Stimulated activated CD4-positive, alpha-beta T cell treated with anti-CD3 and anti-CD28 coated beads, Interleukin-12 subunit alpha, Interleukin-12 subunit beta, amount 100 ng/mL, for 24 hours (primary cell): Measurements from ENCODE around the gene ALG10.
"Not testable (repeated sequence)": the region's sequence is repeated elsewhere in the genome, so short reads cannot be mapped to it uniquely, and the experiment has no call there.

ENCODE experiments used
- DNase-seq, 2 experiments: peaks; one replicate each; pipeline ENCODE4 v3.0.0-alpha.2; 2020; ENCODE audit warnings: low read depth in 2 of 2

The ALG10 gene, protein sequence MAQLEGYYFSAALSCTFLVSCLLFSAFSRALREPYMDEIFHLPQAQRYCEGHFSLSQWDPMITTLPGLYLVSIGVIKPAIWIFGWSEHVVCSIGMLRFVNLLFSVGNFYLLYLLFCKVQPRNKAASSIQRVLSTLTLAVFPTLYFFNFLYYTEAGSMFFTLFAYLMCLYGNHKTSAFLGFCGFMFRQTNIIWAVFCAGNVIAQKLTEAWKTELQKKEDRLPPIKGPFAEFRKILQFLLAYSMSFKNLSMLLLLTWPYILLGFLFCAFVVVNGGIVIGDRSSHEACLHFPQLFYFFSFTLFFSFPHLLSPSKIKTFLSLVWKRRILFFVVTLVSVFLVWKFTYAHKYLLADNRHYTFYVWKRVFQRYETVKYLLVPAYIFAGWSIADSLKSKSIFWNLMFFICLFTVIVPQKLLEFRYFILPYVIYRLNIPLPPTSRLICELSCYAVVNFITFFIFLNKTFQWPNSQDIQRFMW

DNA sequence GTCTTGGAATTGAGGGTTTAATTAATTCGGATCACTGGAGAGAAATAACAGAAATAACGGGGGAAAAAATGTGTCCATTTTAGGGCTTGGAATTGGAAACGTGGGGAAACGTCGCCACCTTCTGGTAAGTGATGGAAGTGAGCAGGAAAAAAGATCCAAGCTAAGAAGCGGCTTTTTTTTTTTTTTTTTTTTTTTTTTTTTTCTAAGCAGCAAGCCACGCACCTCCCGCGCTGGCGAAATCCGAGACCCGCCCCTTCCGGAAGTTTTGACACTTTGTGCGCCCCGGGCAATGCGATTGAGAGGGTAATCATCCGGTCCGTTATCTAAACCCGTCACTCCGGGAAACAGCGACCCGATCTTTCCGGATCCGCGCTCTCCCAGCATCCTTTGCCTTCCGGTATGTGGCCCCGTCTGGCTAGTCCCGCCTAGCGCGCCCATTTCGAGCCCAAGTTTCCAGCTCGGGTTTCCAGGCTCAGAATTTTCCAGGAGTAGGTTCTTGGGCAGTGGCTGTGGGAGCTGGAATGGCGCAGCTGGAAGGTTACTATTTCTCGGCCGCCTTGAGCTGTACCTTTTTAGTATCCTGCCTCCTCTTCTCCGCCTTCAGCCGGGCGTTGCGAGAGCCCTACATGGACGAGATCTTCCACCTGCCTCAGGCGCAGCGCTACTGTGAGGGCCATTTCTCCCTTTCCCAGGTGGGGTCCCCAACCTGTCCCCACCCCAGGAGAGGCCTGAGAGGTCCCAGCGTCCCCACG is at the start of gene ALG10:
TSS of gene ALG10 (plus strand) at position 418 of the 752 bp plus-strand sequence. CDS start at position 522, 104 bp downstream.
- DNase-seq: peak; percentile 92 to 94

DNA sequence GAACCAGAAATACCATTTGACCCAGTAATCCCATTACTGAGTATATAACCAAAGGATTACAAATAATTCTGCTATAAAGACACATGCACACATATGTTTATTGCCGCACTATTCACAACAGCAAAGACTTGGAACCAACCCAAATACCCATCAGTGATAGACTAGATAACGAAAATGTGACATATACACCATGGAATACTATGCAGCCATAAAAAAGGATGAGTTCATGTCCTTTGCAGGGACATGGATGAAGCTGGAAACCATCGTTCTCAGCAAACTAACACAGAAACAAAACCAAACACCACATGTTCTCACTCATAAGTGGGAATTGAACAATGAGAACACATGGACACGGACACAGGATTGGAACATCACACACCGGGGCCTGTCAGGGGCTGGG is 49.4 kb upstream of the ALG10 start:
- not testable (repeated sequence) for DNase-seq

GRCh38 chr12:33977887-33978286 is 44.4 kb upstream of the ALG10 start:
- DNase-seq: no peak

DNA sequence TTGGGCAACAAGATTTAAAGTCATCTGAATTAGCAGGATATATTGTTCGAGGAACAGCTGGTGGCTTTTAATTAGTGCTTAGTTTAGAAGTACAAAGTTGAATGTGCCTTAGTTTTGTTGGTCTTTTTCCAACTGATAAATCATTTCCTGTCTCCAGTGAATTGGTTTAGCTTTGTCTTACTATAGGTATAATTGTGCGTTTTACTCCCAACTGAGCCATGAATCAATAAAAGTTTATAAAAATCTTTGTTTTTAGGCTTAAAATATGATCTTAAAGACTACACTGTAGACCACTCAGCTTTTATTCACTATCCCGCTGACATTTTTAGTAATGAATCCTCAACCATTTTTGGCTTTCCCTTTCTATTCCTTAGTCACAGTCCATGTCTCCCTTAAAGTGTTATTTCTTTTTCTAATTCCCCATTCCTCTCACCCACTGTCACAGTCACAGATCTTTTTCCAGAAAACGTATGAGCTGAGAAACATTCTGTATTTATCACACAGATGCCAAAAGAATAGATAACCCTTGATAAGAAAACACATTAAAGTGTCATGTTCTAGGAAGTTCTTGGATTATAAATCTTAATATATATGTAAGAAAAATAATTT is 34.0 kb upstream of the ALG10 start:
- DNase-seq: no peak

DNA sequence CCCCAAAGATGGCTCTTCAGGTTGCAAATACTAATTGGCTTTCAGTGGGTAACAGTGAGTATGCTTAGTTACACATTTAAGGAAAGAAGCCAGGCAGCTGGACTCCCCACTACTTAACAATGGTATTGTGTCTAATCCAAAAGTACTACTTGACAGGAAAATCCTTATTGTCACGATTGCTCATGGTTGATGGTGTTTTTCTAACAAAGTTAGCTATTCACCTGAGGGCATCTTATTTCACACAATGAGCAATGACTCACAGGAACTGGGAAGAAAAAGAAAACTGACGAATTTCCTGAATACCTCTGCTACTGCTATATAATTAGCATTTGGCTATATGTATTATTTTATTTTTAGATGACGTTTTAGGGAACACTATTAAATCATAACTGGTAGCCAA is 33.4 kb upstream of the ALG10 start:
- no peak for DNase-seq

DNA sequence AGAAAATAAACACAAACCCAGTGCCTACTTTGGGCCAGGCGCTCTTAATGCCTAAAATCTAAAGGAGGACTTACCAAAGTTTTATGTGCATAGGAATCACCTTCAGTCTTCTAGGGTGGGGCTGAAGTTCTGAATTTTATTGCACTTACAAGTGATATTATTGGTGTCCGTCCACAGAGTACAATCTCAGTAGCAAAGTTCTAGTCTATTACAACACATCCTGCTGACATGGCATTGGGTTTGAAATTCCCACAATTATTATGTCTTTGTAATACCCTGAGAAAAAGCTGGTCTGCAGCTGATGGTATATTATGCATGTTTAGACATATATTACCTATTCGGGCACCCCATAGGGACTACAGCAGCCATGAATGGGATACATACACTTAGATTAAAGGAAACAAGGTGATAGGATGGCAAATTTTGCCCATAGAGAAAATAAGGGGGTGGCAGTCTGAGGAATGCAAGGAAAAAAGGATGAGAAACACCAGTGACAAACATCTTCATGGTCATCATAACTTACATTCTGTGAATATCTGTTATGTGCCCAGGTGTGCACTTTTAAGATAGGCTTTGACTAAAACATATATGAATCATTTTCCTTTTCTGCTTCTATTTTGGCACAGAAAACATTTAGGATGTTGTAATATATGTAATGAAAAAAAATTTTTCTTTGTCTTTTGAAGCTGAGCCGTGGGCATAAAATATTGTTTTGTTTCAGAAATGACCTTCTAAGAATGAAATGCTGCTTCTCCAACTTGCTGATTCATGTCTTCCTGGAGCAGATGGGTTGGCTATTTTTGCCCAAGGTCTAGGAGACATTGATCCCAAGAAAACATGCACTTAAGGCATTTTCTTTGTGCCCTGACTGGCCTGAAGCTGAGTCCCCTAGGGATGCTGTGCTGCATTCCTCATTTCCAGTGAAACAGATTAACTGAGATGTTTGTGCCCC is 27.2 kb upstream of the ALG10 start:
- no peak for DNase-seq

DNA sequence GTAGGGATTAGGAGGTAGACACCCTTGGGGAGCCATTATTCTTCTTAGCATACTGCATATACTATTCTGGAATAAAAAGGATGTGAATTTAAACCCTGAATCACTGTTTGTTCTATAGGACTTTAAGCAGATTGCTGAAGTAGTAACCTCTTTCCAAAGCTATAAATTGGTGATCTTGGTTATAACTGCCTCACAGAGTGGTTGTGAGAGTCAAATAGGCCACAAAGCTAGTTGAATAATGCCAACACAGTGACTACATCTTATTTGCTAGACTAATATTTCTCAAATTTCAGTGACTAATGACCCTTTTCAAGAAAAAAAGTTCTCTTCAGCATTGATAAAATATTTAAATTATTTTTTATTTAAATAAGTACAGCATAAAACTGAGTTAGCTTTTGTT is 13.5 kb upstream of the ALG10 start:
- not testable (repeated sequence) for DNase-seq

DNA sequence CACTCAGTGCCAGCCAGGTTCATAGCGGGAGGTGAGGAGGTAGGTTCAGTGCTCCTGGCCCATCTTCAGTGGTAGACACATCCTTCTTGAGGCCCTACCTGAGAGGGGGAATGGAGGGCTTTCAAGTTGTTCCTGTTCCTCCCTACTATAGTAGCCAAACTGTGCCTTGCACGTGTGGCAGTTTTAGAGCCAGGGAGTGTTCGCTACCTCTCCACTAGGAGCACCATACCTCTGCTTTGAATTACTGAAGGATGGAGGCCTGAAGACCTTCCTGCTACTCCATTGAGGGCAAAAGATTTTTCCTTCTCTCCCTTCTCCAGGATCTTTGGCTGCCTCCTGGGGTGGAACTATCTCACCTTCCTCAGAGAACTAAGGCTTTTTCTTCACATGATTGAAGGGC is 5.9 kb upstream of the ALG10 start:
- DNase-seq: no peak

- no peak for DNase-seq
Measured at GRCh38 chr12:34021071-34021470, 1.2 kb upstream of the ALG10 start.

GRCh38 chr12:34027661-34028060 is 5.4 kb downstream of the ALG10 start:
- not testable (repeated sequence) for DNase-seq

GRCh38 chr12:34030591-34030990 is 8.3 kb downstream of the ALG10 start:
- DNase-seq: no peak

DNA sequence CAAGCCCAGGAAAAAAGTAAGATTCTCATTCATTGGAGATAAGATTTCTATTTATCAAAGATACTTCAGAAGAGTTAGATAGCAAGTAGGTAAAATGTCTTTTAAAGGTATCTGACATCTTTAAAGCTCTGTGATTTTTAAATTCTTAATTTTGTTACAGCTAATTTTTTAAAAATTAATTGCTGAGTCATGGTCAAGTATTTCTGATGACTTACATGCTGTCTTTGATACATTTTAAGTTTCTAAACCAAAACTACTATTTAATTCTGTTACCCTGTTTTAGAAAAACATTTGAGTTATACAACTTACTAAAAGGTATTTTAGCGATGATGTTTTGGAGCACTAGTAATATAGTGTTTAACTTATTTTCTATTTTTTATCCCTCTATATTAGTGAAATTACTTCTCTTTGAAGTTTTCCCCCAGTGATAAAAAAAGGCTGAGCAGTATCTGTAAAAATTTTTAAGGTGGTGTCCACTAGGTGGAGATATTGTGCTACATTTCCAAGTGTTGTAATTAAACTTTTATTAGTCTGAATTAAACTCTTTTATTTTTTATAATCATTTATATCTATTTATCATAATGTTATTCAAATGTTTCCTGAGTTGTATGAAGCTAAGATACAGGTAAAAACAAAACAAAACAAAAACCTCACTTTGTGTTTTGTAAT is 11.5 kb downstream of the ALG10 start:
- DNase-seq: no peak

GRCh38 chr12:34038357-34038756 is 16.1 kb downstream of the ALG10 start:
- not testable (repeated sequence) for DNase-seq

DNA sequence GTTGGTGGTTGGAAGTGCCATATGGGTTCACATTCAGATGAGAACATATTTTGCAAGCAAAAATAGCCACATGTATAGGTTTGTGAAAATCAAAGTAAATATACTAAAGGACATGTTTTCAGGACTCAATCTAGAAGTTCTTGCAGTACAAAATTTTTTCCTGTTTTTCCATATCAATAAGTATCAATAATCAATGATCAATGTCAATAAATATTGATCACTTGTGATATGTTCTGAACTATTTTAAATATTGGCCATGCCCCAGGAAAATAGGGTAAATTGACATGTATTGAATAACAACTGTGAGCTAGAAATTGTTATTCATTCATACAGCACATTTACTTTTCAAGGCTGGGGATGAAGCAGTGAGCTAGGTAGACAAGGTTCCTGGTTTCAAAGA is 24.3 kb downstream of the ALG10 start:
- DNase-seq: no peak

DNA sequence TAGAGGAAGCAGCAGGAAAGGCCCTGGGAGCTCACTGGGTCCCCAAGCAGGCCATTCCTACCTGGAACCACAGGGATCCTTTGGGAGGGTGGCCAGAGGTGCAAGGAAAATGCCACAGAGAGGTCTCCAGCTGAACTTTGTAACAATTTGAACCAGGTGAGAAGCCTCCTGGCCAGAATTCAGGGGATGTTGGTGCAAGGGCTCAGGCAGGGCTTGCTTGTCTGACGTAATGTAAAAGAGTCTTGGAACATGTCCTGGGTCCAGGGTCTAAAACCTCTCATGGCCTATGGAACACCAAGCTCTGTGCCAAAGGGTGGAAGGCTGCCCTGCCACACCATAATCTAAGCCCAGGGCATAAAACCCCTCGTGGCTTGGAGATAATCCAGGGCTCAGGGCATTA is 25.6 kb downstream of the ALG10 start:
- DNase-seq: not testable (repeated sequence)

GRCh38 chr12:34048714-34049113 is 26.4 kb downstream of the ALG10 start:
- DNase-seq: no peak

DNA sequence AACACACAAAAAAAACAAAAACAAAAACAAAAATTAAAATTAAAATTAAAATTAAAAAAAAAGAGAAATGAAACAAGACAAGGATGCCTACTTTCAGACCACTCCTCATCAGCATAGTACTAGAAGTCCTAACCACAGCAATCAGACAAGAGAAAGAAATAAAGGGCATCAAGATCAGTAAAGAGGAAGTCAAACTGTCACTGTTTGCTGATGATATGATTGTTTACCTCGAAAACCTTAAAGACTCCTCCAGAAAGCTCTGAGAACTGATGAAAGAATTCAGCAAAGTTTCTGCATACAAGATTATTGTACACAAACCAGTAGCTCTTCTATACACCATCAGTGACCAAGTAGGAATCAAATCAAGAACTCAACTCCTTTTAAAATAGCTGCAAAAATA is 29.2 kb downstream of the ALG10 start:
- DNase-seq: no peak

GRCh38 chr12:34054938-34055337 is 32.6 kb downstream of the ALG10 start:
- no peak for DNase-seq
